Body of pancreas (tissue), 4 donors: Measurements from ENCODE around the gene ULK4. TPM values are rescaled to one million over a fixed set of nuclear protein-coding genes. Genes with fewer than 3 reads are reported as not detected.

Experiments used
- ATAC-seq: fragments of 150-250 bp; one replicate; pipeline ENCODE4 v1.9.1; 2016
- DNase-seq, 4 donors: peaks; one replicate each; pipeline ENCODE4 v3.0.0-alpha.2; 2019
- H3K27ac ChIP-seq, 4 donors: fragments of 200-600 bp; sonication (generic); 1 replicate in 3 of 4; 2 replicates in 1 of 4; pipeline versions ENCODE4 v1.5.1 to v1.6.1; 2016 to 2019; ENCODE audit warnings: mild to moderate bottlenecking in 1 of 4, mixed read lengths in 1 of 4, moderate library complexity in 1 of 4
- H3K27me3 ChIP-seq, 2 donors: fragments of 200-600 bp; sonication (generic); one replicate each; pipeline ENCODE4 v1.6.0; 2016; ENCODE audit warnings: mild to moderate bottlenecking in 1 of 2
- H3K36me3 ChIP-seq, 2 donors: fragments of 200-600 bp; sonication (generic); replicated peaks in 1 of 2; 2 replicates each; pipeline ENCODE4 v1.5.1; 2016; ENCODE audit warnings: low read depth in 2 of 2; ENCODE audit not compliant: insufficient read depth in 1 of 2
- H3K4me1 ChIP-seq: fragments of 200-600 bp; sonication (generic); one replicate; pipeline ENCODE4 v1.6.0; 2016
- H3K4me3 ChIP-seq, 2 donors: fragments of 200-600 bp; sonication (generic); 1 replicate in 1 of 2; 2 replicates in 1 of 2; pipeline ENCODE4 v1.5.1; 2016 to 2019
- H3K9me3 ChIP-seq, 3 donors: fragments of 200-600 bp; sonication (generic); 1 replicate in 2 of 3; 2 replicates in 1 of 3; pipeline ENCODE4 v1.5.1; 2016
- POLR2A ChIP-seq, 3 donors: fragments of 450-650 bp; IDR thresholded peaks; one replicate each; pipeline ENCODE4 v1.6.1; 2016; ENCODE audit warnings: antibody characterized with exemption in 3 of 3, mild to moderate bottlenecking in 2 of 3
- WGBS, 2 donors: methylation state at CpG; one replicate each; pipeline ENCODE4 v1.1.5; 2017; 5-methylcytosine and 5-hydroxymethylcytosine counted together
- intact Hi-C: fragments of 100-400 bp; cut with DNase I; formaldehyde crosslinking; loops from one replicate; pipeline ENCODE4 v1.15.1; 2023
- total RNA-seq, 2 donors: library from RNA; depleted of rRNA; stranded (reverse); fragments of >200 nt; gene quantifications; one replicate each; pipeline ENCODE4 v1.1.0, GENCODE V29; 2016
- TF ChIP-seq, protein P1 (sequence below), 7 experiments: fragments of 450-650 bp in 4 of 7; fragments of 200-600 bp in 3 of 7; sonication (generic) in 3 of 7; IDR thresholded peaks; one replicate each; pipeline ENCODE4 v1.5.1; 2016 to 2019; ENCODE audit warnings: antibody characterized with exemption in 7 of 7

ULK4 gene
- total RNA-seq, 2 donors from 2014 or later, result 7.3 to 12.5 TPM

DNA sequence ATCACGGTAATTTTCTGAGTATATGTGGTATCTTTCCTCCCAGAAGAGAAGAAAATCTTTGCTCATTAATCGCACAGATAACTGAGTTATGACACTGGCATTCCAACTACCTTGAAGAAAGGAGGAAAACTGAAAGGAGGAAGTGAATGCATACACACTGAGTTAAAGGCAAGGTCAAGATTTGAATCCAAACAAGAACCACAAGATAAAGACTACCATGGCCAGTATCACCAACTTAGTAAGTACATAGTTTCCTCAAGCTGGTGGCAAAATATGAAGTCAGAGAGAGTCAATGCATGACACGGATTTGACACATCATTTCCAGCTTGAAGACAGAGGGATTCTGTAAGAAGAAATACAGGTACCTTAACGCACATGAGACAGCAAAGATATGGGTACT lies 287.5 kb downstream of the ULK4 start:
- TF ChIP-seq, protein P1, sequence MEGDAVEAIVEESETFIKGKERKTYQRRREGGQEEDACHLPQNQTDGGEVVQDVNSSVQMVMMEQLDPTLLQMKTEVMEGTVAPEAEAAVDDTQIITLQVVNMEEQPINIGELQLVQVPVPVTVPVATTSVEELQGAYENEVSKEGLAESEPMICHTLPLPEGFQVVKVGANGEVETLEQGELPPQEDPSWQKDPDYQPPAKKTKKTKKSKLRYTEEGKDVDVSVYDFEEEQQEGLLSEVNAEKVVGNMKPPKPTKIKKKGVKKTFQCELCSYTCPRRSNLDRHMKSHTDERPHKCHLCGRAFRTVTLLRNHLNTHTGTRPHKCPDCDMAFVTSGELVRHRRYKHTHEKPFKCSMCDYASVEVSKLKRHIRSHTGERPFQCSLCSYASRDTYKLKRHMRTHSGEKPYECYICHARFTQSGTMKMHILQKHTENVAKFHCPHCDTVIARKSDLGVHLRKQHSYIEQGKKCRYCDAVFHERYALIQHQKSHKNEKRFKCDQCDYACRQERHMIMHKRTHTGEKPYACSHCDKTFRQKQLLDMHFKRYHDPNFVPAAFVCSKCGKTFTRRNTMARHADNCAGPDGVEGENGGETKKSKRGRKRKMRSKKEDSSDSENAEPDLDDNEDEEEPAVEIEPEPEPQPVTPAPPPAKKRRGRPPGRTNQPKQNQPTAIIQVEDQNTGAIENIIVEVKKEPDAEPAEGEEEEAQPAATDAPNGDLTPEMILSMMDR (IDR thresholded peaks at IDR 0.05), result no peak
- no peak for TF ChIP-seq POLR2A (IDR thresholded peaks at IDR 0.05)
- Histone ChIP-seq H3K4me3 (no peak overlapping the region), H3K9me3 (no peaks in the 10 kb centered on the region), H3K27ac (no peak overlapping the region), H3K4me1 (no peaks in the 10 kb centered on the region), H3K27me3 (no peaks in the 10 kb centered on the region), H3K36me3 (no peaks in the 10 kb centered on the region)
- WGBS, 2 donors, result 73 to 84% methylated on average over 4 of the region's 4 CpGs
- intact Hi-C loops, result no loop called here
- DNase-seq (no peak), ATAC-seq (no peak)

- Histone ChIP-seq H3K27me3 (no peaks in the 10 kb centered on the region), H3K4me1 (no peaks in the 10 kb centered on the region), H3K9me3 (no peaks in the 10 kb centered on the region), H3K4me3 (no peak overlapping the region), H3K27ac (no peak overlapping the region), H3K36me3 (no peaks in the 10 kb centered on the region)
- 83 to 89% methylated on average over 2 of the region's 2 CpGs for WGBS, 2 donors
- intact Hi-C loops, result no loop called here
- no peak for TF ChIP-seq POLR2A (IDR thresholded peaks at IDR 0.05)
- TF ChIP-seq, protein P1 (IDR thresholded peaks at IDR 0.05), result no peak
- DNase-seq (no peak), ATAC-seq (no peak)
Observed at GRCh38 chr3:41673650-41674049, 288.3 kb downstream of the ULK4 start.

DNA sequence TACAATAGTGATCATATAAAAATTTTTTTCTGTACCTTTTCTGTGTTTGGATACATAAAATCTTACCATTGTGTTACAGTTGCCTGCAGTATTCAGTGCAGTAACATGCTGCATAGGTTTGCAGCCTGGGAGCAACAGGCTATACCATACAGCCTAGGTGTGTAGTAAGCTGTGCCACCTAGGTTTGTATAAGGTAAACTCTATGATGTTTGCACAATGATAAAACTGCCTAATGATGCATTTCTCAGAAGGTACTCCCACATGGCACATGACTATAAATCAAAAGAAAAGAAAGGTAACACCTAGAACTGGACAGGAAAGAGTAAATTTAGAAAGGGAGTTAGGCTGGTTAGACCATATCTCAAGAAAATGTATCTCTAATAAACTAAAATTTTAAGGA lies 293.5 kb downstream of the ULK4 start:
- TF ChIP-seq, protein P1 (IDR thresholded peaks at IDR 0.05), result no peak
- no peak for TF ChIP-seq POLR2A (IDR thresholded peaks at IDR 0.05)
- DNase-seq (no peak), ATAC-seq (no peak)
- Histone ChIP-seq H3K36me3 (no peaks in the 10 kb centered on the region), H3K27ac (no peak overlapping the region), H3K27me3 (no peaks in the 10 kb centered on the region), H3K9me3 (no peaks in the 10 kb centered on the region), H3K4me1 (no peaks in the 10 kb centered on the region), H3K4me3 (no peak overlapping the region)
- intact Hi-C loops, result no loop called here

- TF ChIP-seq POLR2A (IDR thresholded peaks at IDR 0.05), result no peak
- TF ChIP-seq, protein P1 (IDR thresholded peaks at IDR 0.05), result no peak
- Histone ChIP-seq H3K27me3 (no peaks in the 10 kb centered on the region), H3K27ac (no peak overlapping the region), H3K36me3 (no peaks in the 10 kb centered on the region), H3K4me3 (no peak overlapping the region), H3K9me3 (no peaks in the 10 kb centered on the region), H3K4me1 (no peaks in the 10 kb centered on the region)
- DNase-seq (no peak), ATAC-seq (no peak)
- 92 to 100% methylated on average over 4 of the region's 4 CpGs for WGBS, 2 donors
- intact Hi-C loops, result no loop called here
Observed at GRCh38 chr3:41662288-41662687, 299.6 kb downstream of the ULK4 start.

DNA sequence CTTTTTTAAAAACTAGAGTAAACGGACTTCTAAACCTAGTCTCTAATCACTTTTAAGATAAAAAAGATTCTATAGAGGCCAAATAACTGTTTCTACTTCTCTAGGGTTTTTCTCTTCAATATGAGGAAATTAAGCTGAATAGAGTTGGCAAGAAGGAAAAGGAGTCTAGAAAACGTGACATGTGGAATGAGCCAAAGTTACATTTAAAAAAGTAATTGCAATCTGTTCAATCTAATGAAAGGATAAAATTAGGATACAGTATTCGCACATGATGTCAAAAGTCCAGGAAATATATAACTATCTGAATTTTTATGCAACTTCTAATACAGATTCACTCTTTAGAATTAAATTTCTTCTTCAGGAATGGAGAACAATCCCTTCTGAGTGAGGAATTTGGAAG lies 300.1 kb downstream of the ULK4 start:
- WGBS, 2 donors, result 81 to 88% methylated on average over 3 of the region's 3 CpGs
- no peaks in the 10 kb centered on the region for H3K36me3 ChIP-seq
- intact Hi-C loops, result no loop called here
- H3K27me3 ChIP-seq, result no peaks in the 10 kb centered on the region
- H3K4me3 ChIP-seq, result no peak overlapping the region
- H3K27ac ChIP-seq, result no peak overlapping the region
- ATAC-seq, result no peak
- no peaks in the 10 kb centered on the region for H3K9me3 ChIP-seq
- H3K4me1 ChIP-seq, result no peaks in the 10 kb centered on the region
- no peak for TF ChIP-seq POLR2A (IDR thresholded peaks at IDR 0.05)
- TF ChIP-seq, protein P1 (IDR thresholded peaks at IDR 0.05), result no peak
- DNase-seq, result no peak
